Measurements from ENCODE around the gene ELF1.

The ELF1 gene

GRCh38 chr13:41006978-41007743 lies 12.0 kb downstream of the ELF1 start:
- H3K27ac ChIP-seq (ENCODE audit: low read depth, low read length) = no peak overlapping the region
- H3K36me3 ChIP-seq (ENCODE audit: insufficient read depth, low read length) = no peaks in the 10 kb centered on the region
- H3K27me3 ChIP-seq (ENCODE audit: insufficient read depth, low read length) = no peaks in the 10 kb centered on the region
- H3K4me3 ChIP-seq (ENCODE audit: low read depth, low read length) = no peak overlapping the region
- peaks cover 28% of the 10 kb centered on the region for H3K4me1 ChIP-seq (ENCODE audit: control insufficient read depth, insufficient read depth, low read length, unreplicated experiment)
- no peak overlapping the region for H2AFZ ChIP-seq (ENCODE audit: low read length, unreplicated experiment)
- H3K79me2 ChIP-seq (ENCODE audit: control insufficient read depth, insufficient read depth, low read length, unreplicated experiment) = peaks cover 67% of the 10 kb centered on the region

GRCh38 chr13:41006306-41006705 lies 12.8 kb downstream of the ELF1 start:
- Histone ChIP-seq H3K4me3 (ENCODE audit: low read depth, low read length) (no peak overlapping the region), H3K79me2 (ENCODE audit: control insufficient read depth, insufficient read depth, low read length, unreplicated experiment) (peaks cover 67% of the 10 kb centered on the region), H2AFZ (ENCODE audit: low read length, unreplicated experiment) (no peak overlapping the region), H3K27ac (ENCODE audit: low read depth, low read length) (no peak overlapping the region), H3K4me1 (ENCODE audit: control insufficient read depth, insufficient read depth, low read length, unreplicated experiment) (peaks cover 28% of the 10 kb centered on the region), H3K27me3 (ENCODE audit: insufficient read depth, low read length) (no peaks in the 10 kb centered on the region), H3K36me3 (ENCODE audit: insufficient read depth, low read length) (no peaks in the 10 kb centered on the region)

GRCh38 chr13:41005704-41006103 lies 13.4 kb downstream of the ELF1 start:
- Histone ChIP-seq H3K27me3 (ENCODE audit: insufficient read depth, low read length) (no peaks in the 10 kb centered on the region), H3K27ac (ENCODE audit: low read depth, low read length) (no peak overlapping the region), H3K79me2 (ENCODE audit: control insufficient read depth, insufficient read depth, low read length, unreplicated experiment) (peaks cover 65% of the 10 kb centered on the region), H3K36me3 (ENCODE audit: insufficient read depth, low read length) (no peaks in the 10 kb centered on the region), H3K4me1 (ENCODE audit: control insufficient read depth, insufficient read depth, low read length, unreplicated experiment) (peaks cover 28% of the 10 kb centered on the region), H2AFZ (ENCODE audit: low read length, unreplicated experiment) (no peak overlapping the region), H3K4me3 (ENCODE audit: low read depth, low read length) (no peak overlapping the region)

- H3K4me1 ChIP-seq (ENCODE audit: control insufficient read depth, insufficient read depth, low read length, unreplicated experiment) = peaks cover 28% of the 10 kb centered on the region
- H3K27ac ChIP-seq (ENCODE audit: low read depth, low read length) = no peak overlapping the region
- H2AFZ ChIP-seq (ENCODE audit: low read length, unreplicated experiment) = no peak overlapping the region
- H3K36me3 ChIP-seq (ENCODE audit: insufficient read depth, low read length) = no peaks in the 10 kb centered on the region
- H3K79me2 ChIP-seq (ENCODE audit: control insufficient read depth, insufficient read depth, low read length, unreplicated experiment) = peaks cover 64% of the 10 kb centered on the region
- no peak overlapping the region for H3K4me3 ChIP-seq (ENCODE audit: low read depth, low read length)
- no peaks in the 10 kb centered on the region for H3K27me3 ChIP-seq (ENCODE audit: insufficient read depth, low read length)
Observed at GRCh38 chr13:41004875-41005693, 14.0 kb downstream of the ELF1 start.

- H3K79me2 ChIP-seq (ENCODE audit: control insufficient read depth, insufficient read depth, low read length, unreplicated experiment) = peaks cover 69% of the 10 kb centered on the region
- no peaks in the 10 kb centered on the region; the same call in 1 of the 2 replicates for H3K36me3 ChIP-seq (ENCODE audit: insufficient read depth, low read length)
- no peaks in the 10 kb centered on the region for H3K27me3 ChIP-seq (ENCODE audit: insufficient read depth, low read length)
- no peak overlapping the region for H2AFZ ChIP-seq (ENCODE audit: low read length, unreplicated experiment)
- H3K4me1 ChIP-seq (ENCODE audit: control insufficient read depth, insufficient read depth, low read length, unreplicated experiment) = peaks cover 16% of the 10 kb centered on the region
- no peak overlapping the region for H3K27ac ChIP-seq (ENCODE audit: low read depth, low read length)
- H3K4me3 ChIP-seq (ENCODE audit: low read depth, low read length) = no peak overlapping the region
Observed at GRCh38 chr13:41002606-41003005, 16.5 kb downstream of the ELF1 start.

GRCh38 chr13:41001695-41002094 lies 17.4 kb downstream of the ELF1 start:
- H3K4me3 ChIP-seq (ENCODE audit: low read depth, low read length) = no peak overlapping the region
- no peak overlapping the region for H2AFZ ChIP-seq (ENCODE audit: low read length, unreplicated experiment)
- no peak overlapping the region for H3K27ac ChIP-seq (ENCODE audit: low read depth, low read length)
- peaks cover 2% of the 10 kb centered on the region; the same call in 1 of the 2 replicates for H3K36me3 ChIP-seq (ENCODE audit: insufficient read depth, low read length)
- no peaks in the 10 kb centered on the region for H3K27me3 ChIP-seq (ENCODE audit: insufficient read depth, low read length)
- H3K4me1 ChIP-seq (ENCODE audit: control insufficient read depth, insufficient read depth, low read length, unreplicated experiment) = peaks cover 10% of the 10 kb centered on the region
- H3K79me2 ChIP-seq (ENCODE audit: control insufficient read depth, insufficient read depth, low read length, unreplicated experiment) = peaks cover 64% of the 10 kb centered on the region

- H3K4me1 ChIP-seq (ENCODE audit: control insufficient read depth, insufficient read depth, low read length, unreplicated experiment) = peaks cover 7% of the 10 kb centered on the region
- H3K27me3 ChIP-seq (ENCODE audit: insufficient read depth, low read length) = no peaks in the 10 kb centered on the region
- H3K79me2 ChIP-seq (ENCODE audit: control insufficient read depth, insufficient read depth, low read length, unreplicated experiment) = peaks cover 62% of the 10 kb centered on the region
- H3K4me3 ChIP-seq (ENCODE audit: low read depth, low read length) = no peak overlapping the region
- H2AFZ ChIP-seq (ENCODE audit: low read length, unreplicated experiment) = no peak overlapping the region
- peaks cover 2% of the 10 kb centered on the region; the same call in 1 of the 2 replicates for H3K36me3 ChIP-seq (ENCODE audit: insufficient read depth, low read length)
- no peak overlapping the region for H3K27ac ChIP-seq (ENCODE audit: low read depth, low read length)
Observed at GRCh38 chr13:40999416-40999815, 19.7 kb downstream of the ELF1 start.

- peaks cover 2% of the 10 kb centered on the region; the same call in 1 of the 2 replicates for H3K36me3 ChIP-seq (ENCODE audit: insufficient read depth, low read length)
- peaks cover 7% of the 10 kb centered on the region for H3K4me1 ChIP-seq (ENCODE audit: control insufficient read depth, insufficient read depth, low read length, unreplicated experiment)
- H2AFZ ChIP-seq (ENCODE audit: low read length, unreplicated experiment) = no peak overlapping the region
- no peak overlapping the region for H3K27ac ChIP-seq (ENCODE audit: low read depth, low read length)
- peaks cover 48% of the 10 kb centered on the region for H3K79me2 ChIP-seq (ENCODE audit: control insufficient read depth, insufficient read depth, low read length, unreplicated experiment)
- H3K27me3 ChIP-seq (ENCODE audit: insufficient read depth, low read length) = no peaks in the 10 kb centered on the region
- no peak overlapping the region for H3K4me3 ChIP-seq (ENCODE audit: low read depth, low read length)
Observed at GRCh38 chr13:40996426-40997092, 22.6 kb downstream of the ELF1 start.

- Histone ChIP-seq H3K4me3 (ENCODE audit: low read depth, low read length) (no peak overlapping the region), H3K27me3 (ENCODE audit: insufficient read depth, low read length) (no peaks in the 10 kb centered on the region), H3K27ac (ENCODE audit: low read depth, low read length) (no peak overlapping the region), H2AFZ (ENCODE audit: low read length, unreplicated experiment) (no peak overlapping the region), H3K36me3 (ENCODE audit: insufficient read depth, low read length) (peaks cover 2% of the 10 kb centered on the region; the same call in 1 of the 2 replicates), H3K4me1 (ENCODE audit: control insufficient read depth, insufficient read depth, low read length, unreplicated experiment) (peaks cover 7% of the 10 kb centered on the region), H3K79me2 (ENCODE audit: control insufficient read depth, insufficient read depth, low read length, unreplicated experiment) (peaks cover 45% of the 10 kb centered on the region)
Observed at GRCh38 chr13:40995997-40996396, 23.1 kb downstream of the ELF1 start.

- Histone ChIP-seq H3K4me3 (ENCODE audit: low read depth, low read length) (no peak overlapping the region), H3K4me1 (ENCODE audit: control insufficient read depth, insufficient read depth, low read length, unreplicated experiment) (peaks cover 7% of the 10 kb centered on the region), H3K27me3 (ENCODE audit: insufficient read depth, low read length) (no peaks in the 10 kb centered on the region), H3K36me3 (ENCODE audit: insufficient read depth, low read length) (peaks cover 2% of the 10 kb centered on the region; the same call in 1 of the 2 replicates), H3K79me2 (ENCODE audit: control insufficient read depth, insufficient read depth, low read length, unreplicated experiment) (peaks cover 52% of the 10 kb centered on the region), H3K27ac (ENCODE audit: low read depth, low read length) (no peak overlapping the region), H2AFZ (ENCODE audit: low read length, unreplicated experiment) (no peak overlapping the region)
Observed at GRCh38 chr13:40994581-40995230, 24.4 kb downstream of the ELF1 start.
